ENCODE results near the gene ARFGAP3.
"Not testable (repeated sequence)": the region's sequence is repeated elsewhere in the genome, so short reads cannot be mapped to it uniquely, and the experiment has no call there.

The ARFGAP3 gene

DNA sequence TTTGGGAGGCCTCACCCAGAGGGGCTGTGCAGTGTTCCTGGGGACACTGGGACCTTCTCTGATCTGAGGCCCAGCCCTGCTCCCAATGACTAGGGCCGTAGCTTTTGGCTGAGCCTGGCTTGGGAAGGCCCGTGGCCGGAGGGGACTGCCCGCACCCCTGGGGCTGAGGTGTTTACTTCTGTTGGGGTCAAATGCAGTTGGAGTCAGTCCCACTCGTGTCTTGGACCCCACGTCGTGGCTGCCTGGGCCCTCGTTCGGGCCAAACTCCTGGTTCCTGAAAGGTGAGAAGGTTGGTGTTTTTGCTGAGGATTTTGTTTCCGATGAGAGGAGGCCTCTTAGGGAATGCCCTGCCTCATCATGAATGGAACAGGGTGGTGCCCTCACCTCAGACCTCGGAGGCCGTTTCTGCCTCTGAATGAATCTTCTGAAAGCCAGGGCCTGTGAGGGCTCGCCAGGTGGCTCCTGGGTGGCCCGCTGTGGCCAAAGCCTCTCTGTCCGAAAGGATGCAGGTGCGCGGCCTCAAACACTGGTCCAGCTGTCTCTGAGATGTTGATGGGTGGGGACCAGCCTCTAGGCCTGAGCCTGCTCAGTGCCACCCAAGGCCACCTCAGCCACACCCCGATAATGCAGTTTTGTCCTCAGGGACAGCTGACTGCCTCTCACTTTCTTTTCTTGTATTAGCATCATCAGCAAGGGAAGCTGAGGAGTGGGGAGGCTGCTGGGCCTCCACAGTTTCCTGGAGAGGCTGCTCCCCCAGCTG is 96.1 kb downstream of the ARFGAP3 start:
- no peak for DNase-seq

- DNase-seq: no peak
Measured at GRCh38 chr22:42758931-42759629, 98.0 kb downstream of the ARFGAP3 start.

DNA sequence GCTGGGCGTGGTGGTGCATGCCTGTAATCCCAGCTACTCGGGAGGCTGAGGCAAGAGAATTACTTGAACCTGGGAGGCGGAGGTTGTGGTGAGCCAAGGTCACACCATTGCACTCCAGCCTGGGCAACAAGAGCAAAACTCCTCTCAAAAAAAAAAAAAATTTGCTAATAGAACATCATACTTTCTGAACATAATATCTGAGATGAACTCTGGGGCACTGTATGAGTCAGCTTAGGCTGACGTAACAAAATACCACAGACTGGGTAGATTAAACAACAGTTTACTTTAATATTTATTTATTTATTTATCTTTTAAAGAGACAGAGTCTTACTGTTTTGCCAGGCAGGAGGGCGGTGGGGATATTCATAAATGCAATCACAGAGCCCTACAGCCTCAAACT is 101.5 kb downstream of the ARFGAP3 start:
- DNase-seq: not testable (repeated sequence)

- not testable (repeated sequence) for DNase-seq
Measured at GRCh38 chr22:42755121-42755520, 102.0 kb downstream of the ARFGAP3 start.

- DNase-seq: no peak
Measured at GRCh38 chr22:42754658-42755057, 102.4 kb downstream of the ARFGAP3 start.

GRCh38 chr22:42752912-42753311 is 104.2 kb downstream of the ARFGAP3 start:
- no peak for DNase-seq

GRCh38 chr22:42752230-42752746 is 104.8 kb downstream of the ARFGAP3 start:
- DNase-seq: no peak

- DNase-seq: not testable (repeated sequence)
Measured at GRCh38 chr22:42750421-42750820, 106.7 kb downstream of the ARFGAP3 start.

GRCh38 chr22:42747701-42748513 is 109.2 kb downstream of the ARFGAP3 start:
- DNase-seq: no peak

Measured in CD4-positive, alpha-beta T cell treated with Interferon gamma for 1 hour (primary cell).